ENCODE data around the gene OR6J1. TPM values are rescaled to one million over a fixed set of nuclear protein-coding genes. Genes with fewer than 3 reads are reported as not detected.

Gene OR6J1
- total and polyA plus RNA-seq, 9 of the 15 experiments (the other 6 are each of a cell fraction or from before 2014, with no cell fraction given) = not detected

DNA sequence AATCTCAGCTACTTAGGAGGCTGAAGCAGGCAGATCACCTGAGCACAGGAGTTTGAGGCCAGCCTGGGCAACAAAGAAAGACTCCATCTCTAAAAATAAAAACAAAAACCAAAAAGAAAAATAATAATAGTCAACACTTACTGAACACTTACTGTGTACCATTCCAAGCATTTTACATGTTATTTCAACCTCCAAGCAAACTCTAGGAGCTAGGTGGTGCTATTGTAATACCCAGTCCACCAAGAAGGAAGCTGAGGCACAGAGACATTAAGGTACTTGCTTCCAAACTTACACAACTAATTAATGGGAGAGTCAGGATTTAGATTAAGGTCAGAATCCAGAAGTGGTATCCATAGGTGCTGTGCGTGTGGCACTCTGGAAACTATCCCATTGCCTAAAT, 13.7 kb upstream of the OR6J1 start (continued):
- TF ChIP-seq, protein P1, sequence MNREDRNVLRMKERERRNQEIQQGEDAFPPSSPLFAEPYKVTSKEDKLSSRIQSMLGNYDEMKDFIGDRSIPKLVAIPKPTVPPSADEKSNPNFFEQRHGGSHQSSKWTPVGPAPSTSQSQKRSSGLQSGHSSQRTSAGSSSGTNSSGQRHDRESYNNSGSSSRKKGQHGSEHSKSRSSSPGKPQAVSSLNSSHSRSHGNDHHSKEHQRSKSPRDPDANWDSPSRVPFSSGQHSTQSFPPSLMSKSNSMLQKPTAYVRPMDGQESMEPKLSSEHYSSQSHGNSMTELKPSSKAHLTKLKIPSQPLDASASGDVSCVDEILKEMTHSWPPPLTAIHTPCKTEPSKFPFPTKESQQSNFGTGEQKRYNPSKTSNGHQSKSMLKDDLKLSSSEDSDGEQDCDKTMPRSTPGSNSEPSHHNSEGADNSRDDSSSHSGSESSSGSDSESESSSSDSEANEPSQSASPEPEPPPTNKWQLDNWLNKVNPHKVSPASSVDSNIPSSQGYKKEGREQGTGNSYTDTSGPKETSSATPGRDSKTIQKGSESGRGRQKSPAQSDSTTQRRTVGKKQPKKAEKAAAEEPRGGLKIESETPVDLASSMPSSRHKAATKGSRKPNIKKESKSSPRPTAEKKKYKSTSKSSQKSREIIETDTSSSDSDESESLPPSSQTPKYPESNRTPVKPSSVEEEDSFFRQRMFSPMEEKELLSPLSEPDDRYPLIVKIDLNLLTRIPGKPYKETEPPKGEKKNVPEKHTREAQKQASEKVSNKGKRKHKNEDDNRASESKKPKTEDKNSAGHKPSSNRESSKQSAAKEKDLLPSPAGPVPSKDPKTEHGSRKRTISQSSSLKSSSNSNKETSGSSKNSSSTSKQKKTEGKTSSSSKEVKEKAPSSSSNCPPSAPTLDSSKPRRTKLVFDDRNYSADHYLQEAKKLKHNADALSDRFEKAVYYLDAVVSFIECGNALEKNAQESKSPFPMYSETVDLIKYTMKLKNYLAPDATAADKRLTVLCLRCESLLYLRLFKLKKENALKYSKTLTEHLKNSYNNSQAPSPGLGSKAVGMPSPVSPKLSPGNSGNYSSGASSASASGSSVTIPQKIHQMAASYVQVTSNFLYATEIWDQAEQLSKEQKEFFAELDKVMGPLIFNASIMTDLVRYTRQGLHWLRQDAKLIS (CRISPR knock-in tag; IDR thresholded peaks at IDR 0.05) = no peak
- TF ChIP-seq, protein P2, sequence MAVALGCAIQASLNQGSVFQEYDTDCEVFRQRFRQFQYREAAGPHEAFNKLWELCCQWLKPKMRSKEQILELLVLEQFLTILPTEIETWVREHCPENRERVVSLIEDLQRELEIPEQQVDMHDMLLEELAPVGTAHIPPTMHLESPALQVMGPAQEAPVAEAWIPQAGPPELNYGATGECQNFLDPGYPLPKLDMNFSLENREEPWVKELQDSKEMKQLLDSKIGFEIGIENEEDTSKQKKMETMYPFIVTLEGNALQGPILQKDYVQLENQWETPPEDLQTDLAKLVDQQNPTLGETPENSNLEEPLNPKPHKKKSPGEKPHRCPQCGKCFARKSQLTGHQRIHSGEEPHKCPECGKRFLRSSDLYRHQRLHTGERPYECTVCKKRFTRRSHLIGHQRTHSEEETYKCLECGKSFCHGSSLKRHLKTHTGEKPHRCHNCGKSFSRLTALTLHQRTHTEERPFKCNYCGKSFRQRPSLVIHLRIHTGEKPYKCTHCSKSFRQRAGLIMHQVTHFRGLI (CRISPR knock-in tag; IDR thresholded peaks at IDR 0.05) = no peak
- TF ChIP-seq HNRNPUL1 (IDR thresholded peaks at IDR 0.05; ENCODE audit: low read length) (no peak), PYGO2 (tag; IDR thresholded peaks at IDR 0.05) (no peak), ZNF384 (IDR thresholded peaks at IDR 0.05; ENCODE audit: low read depth, low read length) (no peak), ZNF561 (CRISPR knock-in tag; conservative IDR thresholded peaks at IDR 0.05) (no peak), CEBPB (tag; IDR thresholded peaks at IDR 0.05) (no peak), SIX5 (IDR thresholded peaks at IDR 0.05; ENCODE audit: borderline replicate concordance in 1 of 2, insufficient read depth in 1 of 2, low read depth in 1 of 2, low read length in 2 of 2) (no peak), SMC3 (conservative IDR thresholded peaks at IDR 0.05; ENCODE audit: insufficient read depth, low read depth, low read length) (peak; percentile 57; the same call in 1 of the 2 replicates), TEAD2 (tag; IDR thresholded peaks at IDR 0.05) (no peak), RBFOX2 (IDR thresholded peaks at IDR 0.05; ENCODE audit: low read depth, low read length) (no peak), ASH1L (IDR thresholded peaks at IDR 0.05; ENCODE audit: borderline replicate concordance, low read depth, partially characterized antibody) (no peak), TCF7 (IDR thresholded peaks at IDR 0.05; ENCODE audit: borderline replicate concordance) (no peak), ZKSCAN3 (CRISPR knock-in tag; IDR thresholded peaks at IDR 0.05) (no peak), RFX5 (IDR thresholded peaks at IDR 0.05; ENCODE audit: low read depth, low read length) (no peak), JUN (IDR thresholded peaks at IDR 0.05; ENCODE audit: borderline replicate concordance, low read depth, low read length) (no peak), JUN (CRISPR knock-in tag; IDR thresholded peaks at IDR 0.05; ENCODE audit: borderline replicate concordance) (no peak), ZNF175 (CRISPR knock-in tag; IDR thresholded peaks at IDR 0.05; ENCODE audit: low read depth) (no peak), ZNF766 (CRISPR knock-in tag; conservative IDR thresholded peaks at IDR 0.05) (no peak), L3MBTL2 (IDR thresholded peaks at IDR 0.05) (no peak), SRSF3 (IDR thresholded peaks at IDR 0.05; ENCODE audit: insufficient read depth, low read length) (no peak), CCAR2 (IDR thresholded peaks at IDR 0.05; ENCODE audit: low read depth, low read length) (no peak), ZNF445 (CRISPR knock-in tag; IDR thresholded peaks at IDR 0.05; ENCODE audit: low read depth) (no peak)
- TF ChIP-seq, protein P3, sequence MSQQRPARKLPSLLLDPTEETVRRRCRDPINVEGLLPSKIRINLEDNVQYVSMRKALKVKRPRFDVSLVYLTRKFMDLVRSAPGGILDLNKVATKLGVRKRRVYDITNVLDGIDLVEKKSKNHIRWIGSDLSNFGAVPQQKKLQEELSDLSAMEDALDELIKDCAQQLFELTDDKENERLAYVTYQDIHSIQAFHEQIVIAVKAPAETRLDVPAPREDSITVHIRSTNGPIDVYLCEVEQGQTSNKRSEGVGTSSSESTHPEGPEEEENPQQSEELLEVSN (IDR thresholded peaks at IDR 0.05; ENCODE audit: borderline replicate concordance in 1 of 2, extremely low read depth in 1 of 2, insufficient read depth in 1 of 2, insufficient read length in 1 of 2, low read depth in 1 of 2, low read length in 1 of 2, poor library complexity in 1 of 2, severe bottlenecking in 1 of 2) = no peak
